Loucy (cell line): ENCODE results near the gene ENOX1.

Source experiments
- H2AFZ ChIP-seq: fragments of 200-600 bp; sonication (generic); 2 replicates; pipeline ENCODE4 v1.6.0; 2016; ENCODE audit warnings: antibody characterized with exemption, mild to moderate bottlenecking, low read length, moderate library complexity
- H3F3A ChIP-seq: fragments of 200-600 bp; 2 replicates; pipeline ENCODE4 v1.6.0; 2016; ENCODE audit warnings: antibody characterized with exemption, low read depth, mild to moderate bottlenecking
- H3K27me3 ChIP-seq: fragments of 200-600 bp; sonication (generic); 2 replicates; pipeline ENCODE4 v1.6.1; 2014; ENCODE audit warnings: low read length, mild to moderate bottlenecking; ENCODE audit not compliant: insufficient read depth, poor library complexity, severe bottlenecking
- H3K36me3 ChIP-seq: fragments of 200-600 bp; sonication (generic); 2 replicates; pipeline ENCODE4 v1.6.1; 2016; ENCODE audit warnings: low read length; ENCODE audit not compliant: insufficient read depth
- H3K4me1 ChIP-seq: fragments of 200-600 bp; sonication (generic); 2 replicates; pipeline ENCODE4 v1.5.1; 2014; ENCODE audit warnings: low read length, mild to moderate bottlenecking; ENCODE audit not compliant: insufficient read depth, poor library complexity, severe bottlenecking
- H3K4me2 ChIP-seq: fragments of 200-600 bp; sonication (generic); 2 replicates; pipeline ENCODE4 v1.6.0; 2014; ENCODE audit warnings: antibody characterized with exemption, low read length, low read depth, mild to moderate bottlenecking; ENCODE audit not compliant: poor library complexity, severe bottlenecking
- H3K4me3 ChIP-seq: fragments of 200-600 bp; sonication (generic); 2 replicates; pipeline ENCODE4 v1.5.1; 2014; ENCODE audit warnings: low read length, mild to moderate bottlenecking, mixed read lengths; ENCODE audit not compliant: poor library complexity, severe bottlenecking
- H3K79me2 ChIP-seq: fragments of 200-600 bp; sonication (generic); 2 replicates; pipeline ENCODE4 v1.6.1; 2014; ENCODE audit warnings: low read length; ENCODE audit not compliant: insufficient read depth
- H3K9ac ChIP-seq: fragments of 200-600 bp; sonication (generic); 2 replicates; pipeline ENCODE4 v1.6.0; 2014; ENCODE audit warnings: mild to moderate bottlenecking, low read depth, low read length, moderate library complexity; ENCODE audit not compliant: poor library complexity, severe bottlenecking
- H3K9me2 ChIP-seq: fragments of 200-600 bp; sonication (generic); replicated peaks from 2 replicates; pipeline ENCODE4 v1.6.1; 2016; ENCODE audit warnings: low read depth, low read length, mixed read lengths
- H3K9me3 ChIP-seq: fragments of 200-600 bp; sonication (generic); 2 replicates; pipeline ENCODE4 v1.6.1; 2014; ENCODE audit warnings: mild to moderate bottlenecking, antibody characterized with exemption, low read length, low read depth; ENCODE audit not compliant: insufficient read depth
- H4K20me1 ChIP-seq: fragments of 200-600 bp; sonication (generic); 2 replicates; pipeline ENCODE4 v1.6.0; 2014; ENCODE audit warnings: antibody characterized with exemption, low read length, mild to moderate bottlenecking; ENCODE audit not compliant: insufficient read depth, poor library complexity, severe bottlenecking
- CTCF ChIP-seq: fragments of 200-600 bp; sonication (generic); conservative IDR thresholded peaks from 2 replicates; pipeline ENCODE4 v1.5.1; 2014; ENCODE audit warnings: mild to moderate bottlenecking, antibody characterized with exemption, low read length
- EZH2phosphoT487 ChIP-seq: fragments of 200-600 bp; IDR thresholded peaks from 2 replicates; pipeline ENCODE4 v1.6.1; 2018; ENCODE audit warnings: antibody characterized with exemption, mild to moderate bottlenecking, moderate library complexity, borderline replicate concordance

The ENOX1 gene

DNA sequence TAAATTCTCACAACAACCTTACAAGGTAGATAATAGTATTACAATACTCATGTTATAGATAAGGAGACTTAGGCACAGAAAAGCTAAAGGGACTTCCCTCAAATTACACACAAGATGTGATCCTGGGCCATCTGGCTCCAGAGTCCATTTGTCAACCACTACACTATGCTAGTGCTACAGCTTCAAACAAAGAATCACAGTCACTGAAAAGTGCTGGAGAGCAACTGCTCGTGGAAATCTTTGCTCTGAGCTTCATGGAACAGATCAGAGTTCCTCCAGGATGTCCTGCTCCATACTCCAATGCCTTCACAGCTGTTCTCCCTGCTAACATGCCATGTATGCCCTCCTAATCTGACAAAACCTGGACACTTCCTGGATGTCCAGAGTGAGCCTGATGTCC, 271.2 kb downstream of the ENOX1 start:
- H3K4me3 ChIP-seq, result no peak overlapping the region
- H3K4me1 ChIP-seq, result peaks cover 7% of the 10 kb centered on the region
- H3F3A ChIP-seq, result no peaks in the 10 kb centered on the region
- no peaks in the 10 kb centered on the region for H3K9me3 ChIP-seq
- no peaks in the 10 kb centered on the region for H4K20me1 ChIP-seq
- H3K9me2 ChIP-seq, result no peaks in the 10 kb centered on the region
- no peak overlapping the region for H3K4me2 ChIP-seq
- TF ChIP-seq EZH2phosphoT487 (no peak), CTCF (no peak)
- H2AFZ ChIP-seq, result no peak overlapping the region
- H3K79me2 ChIP-seq, result no peaks in the 10 kb centered on the region
- no peaks in the 10 kb centered on the region for H3K36me3 ChIP-seq
- H3K9ac ChIP-seq, result no peak overlapping the region
- H3K27me3 ChIP-seq, result no peaks in the 10 kb centered on the region

- no peak overlapping the region for H3K9ac ChIP-seq
- TF ChIP-seq CTCF (no peak), EZH2phosphoT487 (no peak)
- H3K9me3 ChIP-seq, result no peaks in the 10 kb centered on the region
- H3K4me1 ChIP-seq, result peaks cover 3% of the 10 kb centered on the region
- H3K36me3 ChIP-seq, result no peaks in the 10 kb centered on the region
- no peaks in the 10 kb centered on the region for H4K20me1 ChIP-seq
- no peak overlapping the region for H3K4me3 ChIP-seq
- H3K27me3 ChIP-seq, result no peaks in the 10 kb centered on the region
- H2AFZ ChIP-seq, result no peak overlapping the region
- no peaks in the 10 kb centered on the region for H3K9me2 ChIP-seq
- H3K79me2 ChIP-seq, result no peaks in the 10 kb centered on the region
- H3K4me2 ChIP-seq, result no peak overlapping the region
- H3F3A ChIP-seq, result no peaks in the 10 kb centered on the region
Observed at GRCh38 chr13:43514311-43514710, 272.5 kb downstream of the ENOX1 start.

DNA sequence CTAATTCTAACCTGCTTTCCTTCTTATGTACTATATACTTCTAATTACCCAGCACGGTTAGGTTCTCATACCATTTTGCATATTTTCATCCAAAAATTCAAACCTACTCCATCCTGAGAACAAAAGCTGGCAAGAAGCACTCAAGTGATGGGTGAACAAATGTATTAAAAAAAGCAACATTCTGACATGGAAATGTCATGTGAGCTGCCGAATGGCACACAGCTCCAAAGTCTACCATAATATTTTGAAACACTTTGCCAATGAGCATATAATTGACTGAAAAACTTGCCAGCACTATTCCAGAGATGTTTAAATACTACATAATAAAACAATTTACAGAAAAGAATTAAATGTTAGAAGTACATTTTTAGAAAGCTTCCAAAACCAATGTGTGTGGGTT, 274.6 kb downstream of the ENOX1 start:
- no peak for TF ChIP-seq EZH2phosphoT487
- Histone ChIP-seq H3K9ac (no peak overlapping the region), H4K20me1 (no peaks in the 10 kb centered on the region), H3K27me3 (no peaks in the 10 kb centered on the region), H3K4me1 (no peaks in the 10 kb centered on the region), H3F3A (no peaks in the 10 kb centered on the region), H3K4me2 (no peak overlapping the region), H2AFZ (no peak overlapping the region), H3K36me3 (no peaks in the 10 kb centered on the region), H3K4me3 (no peak overlapping the region), H3K9me3 (no peaks in the 10 kb centered on the region), H3K79me2 (no peaks in the 10 kb centered on the region), H3K9me2 (no peaks in the 10 kb centered on the region)
